ENCODE data around the gene WWOX. TPM values are rescaled to one million over a fixed set of nuclear protein-coding genes. Genes with fewer than 3 reads are reported as not detected.

Gene WWOX
- total RNA-seq, 1 experiment from 2014 or later, result 15.6 TPM

GRCh38 chr16:79066561-79066960 is 967.1 kb downstream of the WWOX start:
- Mint-ChIP-seq H3K36me3 (ENCODE audit: insufficient read depth in 1 of 3, low read depth in 3 of 3) (no peaks in the 10 kb centered on the region), H3K4me3 (no peak overlapping the region), H3K27me3 (ENCODE audit: low read depth) (peaks cover 2% of the 10 kb centered on the region; the same call in 1 of the 2 replicates), H3K9me3 (no peaks in the 10 kb centered on the region), H3K4me1 (peaks cover 24 to 26% of the 10 kb centered on the region in 2 experiments), H3K27ac (no peak overlapping the region)
- no peak overlapping the region for H3K9ac ChIP-seq (ENCODE audit: extremely low read depth, insufficient read length, low read length)
- no peak overlapping the region for H2BK20ac ChIP-seq (ENCODE audit: low read depth, low read length, poor library complexity, severe bottlenecking)
- H4K5ac ChIP-seq (ENCODE audit: insufficient read length, low read depth, low read length), result no peak overlapping the region
- H2BK5ac ChIP-seq (ENCODE audit: insufficient read length, low read length), result no peak overlapping the region
- H3K23ac ChIP-seq (ENCODE audit: insufficient read length, low read depth, low read length), result no peak overlapping the region
- H2AFZ ChIP-seq (ENCODE audit: low read length), result no peak overlapping the region
- no peak overlapping the region for H3K4ac ChIP-seq (ENCODE audit: low read depth, low read length)
- no peak overlapping the region for H2BK120ac ChIP-seq (ENCODE audit: low read depth, low read length, poor library complexity, severe bottlenecking)
- no peak overlapping the region for H3K27ac ChIP-seq (ENCODE audit: insufficient read length, low read depth, low read length)
- no CpG with 5 or more reads among the region's 7 CpGs for WGBS (ENCODE audit: extremely low coverage, insufficient read length, low lambda C conversion rate)
- no peak overlapping the region for H3K4me2 ChIP-seq (ENCODE audit: insufficient read depth, insufficient read length, low read length)
- TF ChIP-seq CTCF (conservative IDR thresholded peaks at IDR 0.05), result no peak
- no peaks in the 10 kb centered on the region for H3K9me3 ChIP-seq (ENCODE audit: control insufficient read depth, low read depth, low read length)
- no peak overlapping the region for H2AK5ac ChIP-seq (ENCODE audit: insufficient read length, low read length)
- H2BK12ac ChIP-seq (ENCODE audit: insufficient read length, low read depth, low read length), result no peak overlapping the region
- no peak overlapping the region for H4K8ac ChIP-seq (replicated peaks; ENCODE audit: insufficient read length, low read depth, low read length)
- H4K20me1 ChIP-seq (ENCODE audit: control insufficient read depth, insufficient read depth, insufficient read length), result no peaks in the 10 kb centered on the region
- no peaks in the 10 kb centered on the region; the same call in 1 of the 2 replicates for H3K4me1 ChIP-seq (ENCODE audit: insufficient read depth, low read length)
- H3K18ac ChIP-seq (ENCODE audit: insufficient read length, low read depth, low read length), result no peak overlapping the region
- no peak overlapping the region for H2BK15ac ChIP-seq (ENCODE audit: low read depth, low read length)
- no peaks in the 10 kb centered on the region for H3K23me2 ChIP-seq (ENCODE audit: insufficient read length, low read depth, low read length, poor library complexity, severe bottlenecking)
- H3K79me1 ChIP-seq (ENCODE audit: insufficient read depth, low read depth, low read length, poor library complexity, severe bottlenecking), result no peaks in the 10 kb centered on the region
- DNase-seq, result no peak
- no peak overlapping the region for H3T11ph ChIP-seq (ENCODE audit: low read length)
- H3K79me2 ChIP-seq (ENCODE audit: insufficient read depth, low read length), result no peaks in the 10 kb centered on the region
- no peaks in the 10 kb centered on the region for H3K27me3 ChIP-seq (ENCODE audit: insufficient read depth, low read length)
- H3K56ac ChIP-seq (ENCODE audit: insufficient read length, low read depth, low read length), result no peak overlapping the region
- H4K91ac ChIP-seq (ENCODE audit: insufficient read length, low read depth, low read length), result no peak overlapping the region
- no peak overlapping the region for H3K14ac ChIP-seq (ENCODE audit: insufficient read depth, low read length)
